CD4-positive, alpha-beta T cell treated with Interleukin-4 for 1 hour (primary cell): Measurements from ENCODE around the gene SOD3.

Experiments used
- DNase-seq, 2 donors: peaks; one replicate each; pipeline ENCODE4 v3.0.0-alpha.2; 2020 to 2022

Gene SOD3

DNA sequence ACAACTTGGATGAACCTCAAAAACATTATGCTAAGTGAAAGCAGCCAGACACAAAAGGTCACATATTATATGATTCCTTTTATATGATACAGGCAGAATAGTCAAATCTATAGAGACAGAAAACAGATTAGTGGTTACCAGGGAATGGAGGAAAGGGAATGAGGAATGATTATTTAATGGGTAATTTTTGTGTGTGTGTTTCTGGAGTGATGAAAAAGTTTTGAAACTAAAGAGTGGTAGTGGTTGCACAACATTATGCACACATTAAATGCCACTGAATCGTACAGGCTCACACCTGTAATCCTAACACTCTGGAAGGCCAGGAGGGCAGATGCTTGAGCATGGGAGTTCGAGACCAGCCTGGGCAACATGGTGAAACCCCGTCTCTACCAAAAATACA, 19.6 kb upstream of the SOD3 start:
- DNase-seq = no peak

DNA sequence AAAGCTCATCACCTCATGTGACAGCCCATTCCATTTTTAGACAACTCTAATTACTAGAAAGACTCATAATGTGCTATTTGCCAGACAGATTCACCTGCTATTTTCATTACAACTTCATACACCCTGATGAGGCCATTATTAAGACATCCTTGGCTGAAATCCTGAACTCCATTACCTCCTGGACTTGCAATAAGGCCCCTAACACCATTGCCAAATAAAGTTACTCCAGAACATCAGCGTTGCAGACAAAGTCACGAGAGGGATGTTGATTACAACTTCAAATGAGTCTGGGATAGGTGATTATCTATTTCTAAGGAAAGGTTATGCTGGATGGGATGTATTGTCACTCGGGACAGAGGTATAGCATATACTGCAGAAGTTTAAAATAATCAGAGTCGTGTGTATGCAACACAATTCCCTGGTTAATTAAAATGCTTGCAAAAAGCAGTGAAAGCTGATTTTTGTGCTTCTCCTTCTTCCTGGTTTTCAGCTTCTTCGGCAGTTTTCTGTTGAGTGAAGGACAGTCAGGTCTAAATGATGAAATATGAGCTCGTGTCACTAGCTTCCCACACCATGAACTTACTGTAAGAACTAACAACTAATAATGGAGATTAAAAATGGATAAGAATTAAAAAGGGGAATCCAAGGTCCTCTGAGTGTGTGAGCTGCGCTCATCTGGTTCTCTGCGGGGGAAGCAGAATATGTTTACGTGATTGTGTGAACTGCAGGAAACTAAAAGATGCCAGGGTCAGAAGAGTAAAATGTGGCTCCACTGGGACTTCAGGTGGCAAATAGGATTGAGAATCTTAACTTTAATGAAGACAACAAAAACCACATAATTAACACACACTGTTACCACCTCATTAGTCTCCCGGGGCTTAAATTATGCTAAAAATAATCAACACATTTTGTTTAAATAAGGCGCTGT, 17.6 kb upstream of the SOD3 start:
- DNase-seq = no peak

DNA sequence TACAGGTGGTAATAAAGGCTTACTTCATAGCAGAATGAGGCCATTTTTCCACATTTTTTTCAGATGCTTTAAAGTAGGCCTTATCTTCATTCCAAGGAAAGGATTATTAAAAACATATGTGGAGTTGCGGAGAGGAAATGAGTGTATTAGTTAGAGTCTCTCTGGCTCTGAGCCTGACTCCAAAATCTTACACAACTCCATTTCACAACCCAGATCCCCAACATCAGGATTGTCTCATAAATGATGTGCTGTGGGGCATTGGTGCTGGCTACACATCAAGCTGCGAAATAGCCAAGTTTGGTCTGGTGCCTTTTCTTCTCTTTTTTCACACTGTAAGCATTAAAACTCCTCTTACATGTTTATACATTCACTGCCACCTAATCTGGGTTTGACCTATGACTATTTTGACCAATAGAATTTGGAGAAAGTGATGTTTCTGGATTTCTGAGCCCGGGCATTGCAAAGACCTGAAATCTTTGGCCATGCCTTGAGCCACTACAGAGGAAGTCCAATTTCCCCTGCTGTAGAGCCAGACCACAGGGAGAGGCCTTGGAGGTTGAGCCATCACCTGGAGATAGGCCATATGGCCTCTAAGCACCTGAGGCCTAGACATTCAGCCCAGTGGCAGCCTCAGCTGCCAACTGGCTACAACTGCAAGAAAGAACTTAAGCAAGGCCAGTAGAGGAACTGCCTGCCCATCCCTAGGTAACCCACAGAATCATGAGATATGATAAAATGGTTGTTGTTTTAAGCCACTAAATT, 16.7 kb upstream of the SOD3 start:
- DNase-seq = no peak

DNA sequence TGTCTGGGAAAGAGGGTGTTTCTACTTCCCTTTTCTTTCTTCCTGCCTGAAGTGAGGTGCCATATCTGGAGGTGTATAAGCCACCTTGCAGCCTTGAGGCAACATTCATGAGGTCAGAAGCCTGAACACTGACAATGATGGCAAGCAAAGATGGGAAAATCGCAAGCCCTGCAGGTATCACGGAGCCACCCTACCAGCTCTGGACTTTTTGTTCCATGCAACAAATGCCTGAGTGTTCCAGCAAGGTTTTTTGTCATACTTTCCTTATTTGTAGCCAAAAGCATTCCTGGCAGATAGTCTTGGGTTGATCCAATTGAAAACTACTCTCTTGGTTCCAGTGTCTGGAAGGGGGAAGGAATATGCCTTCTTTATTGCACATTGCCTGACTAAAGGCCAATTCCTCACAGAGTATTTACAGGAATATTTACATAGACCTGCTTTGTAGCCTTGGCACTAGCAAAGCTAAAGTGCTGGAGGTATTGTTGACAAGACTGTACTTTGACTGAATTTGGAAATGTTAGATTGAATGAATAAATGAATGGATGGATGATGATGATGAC, 14.4 kb upstream of the SOD3 start:
- no peak for DNase-seq

DNA sequence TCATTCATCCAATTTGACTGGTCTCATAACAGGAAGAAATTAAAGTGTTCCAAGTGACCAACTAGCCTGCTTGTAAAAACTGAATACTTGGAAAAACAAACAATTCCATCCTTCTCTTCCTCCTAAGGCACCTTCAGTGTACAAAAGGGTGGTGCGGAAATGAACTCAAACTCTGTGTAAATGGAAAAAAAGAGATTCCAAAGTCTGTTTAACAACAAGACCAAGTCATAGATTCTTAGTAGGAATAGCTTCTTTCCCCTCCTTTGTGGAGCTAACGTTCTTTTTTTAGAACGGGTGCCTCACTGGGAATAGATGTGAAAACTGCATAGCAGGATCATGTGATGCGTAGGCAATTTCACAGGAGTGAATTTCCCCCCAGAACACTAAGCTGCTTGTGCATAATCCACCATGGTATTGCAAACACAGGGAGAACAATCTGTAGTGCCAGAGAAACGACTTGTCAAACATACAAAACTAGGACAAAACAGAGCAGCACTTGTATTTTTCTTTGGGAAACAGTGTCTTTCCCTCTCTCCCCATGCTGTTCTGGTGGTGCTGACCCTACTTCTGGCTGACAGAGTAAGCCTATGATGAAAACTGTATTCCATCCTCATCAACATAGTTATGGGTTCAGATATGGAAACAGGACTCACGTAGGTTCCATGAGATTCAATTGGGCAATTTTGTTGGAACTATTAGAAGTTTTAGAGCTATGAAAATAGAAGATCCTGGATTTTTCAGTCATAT, 13.2 kb upstream of the SOD3 start:
- no peak for DNase-seq

DNA sequence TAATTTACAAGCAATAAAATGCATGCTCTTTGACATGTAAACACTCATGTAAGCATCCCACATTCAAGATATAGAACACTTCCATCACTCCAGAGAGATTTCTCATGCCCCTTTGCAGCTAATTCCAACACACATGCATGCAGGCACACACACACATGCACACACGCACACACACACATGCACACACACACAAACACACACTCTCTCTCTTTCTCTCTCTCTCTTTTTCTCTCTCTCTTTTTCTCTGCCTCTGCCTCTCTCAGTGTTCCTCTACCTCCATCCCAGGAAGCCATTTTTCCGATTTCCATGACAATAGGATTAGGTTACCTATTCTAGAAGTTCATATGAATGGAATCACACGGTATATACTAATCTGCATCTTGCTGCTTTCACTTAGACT, 11.9 kb upstream of the SOD3 start:
- DNase-seq = no peak

DNA sequence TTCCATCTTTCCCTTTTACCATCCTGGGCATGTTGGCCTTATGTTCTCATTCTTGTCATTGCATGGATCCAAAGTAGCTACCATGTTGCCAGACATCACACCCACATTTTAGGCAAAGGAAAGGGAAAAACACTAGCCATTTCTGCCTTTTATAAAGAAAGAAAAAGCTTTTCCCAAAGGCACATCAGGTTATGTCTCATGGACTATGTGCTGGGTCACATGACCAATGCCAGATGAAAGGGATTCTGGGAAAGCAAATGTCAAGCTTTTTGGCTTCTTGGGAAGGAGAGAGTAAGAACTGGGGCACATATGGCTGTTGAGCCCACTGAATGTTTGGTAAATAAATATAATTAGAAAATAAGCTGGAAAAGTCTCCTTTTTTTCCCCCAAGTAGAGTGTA, 4.3 kb upstream of the SOD3 start:
- no peak for DNase-seq

DNA sequence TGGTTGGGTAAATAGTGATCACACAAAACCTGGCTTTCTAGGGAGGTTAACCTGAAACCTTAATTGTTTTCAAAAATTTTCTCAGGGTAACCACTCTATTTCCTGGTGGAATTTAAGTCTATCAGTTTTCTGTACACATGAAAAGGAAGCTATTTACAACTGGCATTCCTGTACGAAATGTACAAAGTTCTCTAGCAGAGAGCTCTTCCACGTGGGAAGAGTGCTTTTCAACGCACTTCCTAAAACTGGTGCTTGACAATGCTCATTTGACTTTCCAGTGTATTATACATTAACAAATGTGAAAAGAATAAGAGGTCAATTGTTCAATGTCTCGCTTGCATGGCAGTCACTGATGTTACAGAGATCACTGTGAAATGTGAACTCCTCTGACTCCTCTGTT, 2.8 kb upstream of the SOD3 start:
- no peak for DNase-seq

DNA sequence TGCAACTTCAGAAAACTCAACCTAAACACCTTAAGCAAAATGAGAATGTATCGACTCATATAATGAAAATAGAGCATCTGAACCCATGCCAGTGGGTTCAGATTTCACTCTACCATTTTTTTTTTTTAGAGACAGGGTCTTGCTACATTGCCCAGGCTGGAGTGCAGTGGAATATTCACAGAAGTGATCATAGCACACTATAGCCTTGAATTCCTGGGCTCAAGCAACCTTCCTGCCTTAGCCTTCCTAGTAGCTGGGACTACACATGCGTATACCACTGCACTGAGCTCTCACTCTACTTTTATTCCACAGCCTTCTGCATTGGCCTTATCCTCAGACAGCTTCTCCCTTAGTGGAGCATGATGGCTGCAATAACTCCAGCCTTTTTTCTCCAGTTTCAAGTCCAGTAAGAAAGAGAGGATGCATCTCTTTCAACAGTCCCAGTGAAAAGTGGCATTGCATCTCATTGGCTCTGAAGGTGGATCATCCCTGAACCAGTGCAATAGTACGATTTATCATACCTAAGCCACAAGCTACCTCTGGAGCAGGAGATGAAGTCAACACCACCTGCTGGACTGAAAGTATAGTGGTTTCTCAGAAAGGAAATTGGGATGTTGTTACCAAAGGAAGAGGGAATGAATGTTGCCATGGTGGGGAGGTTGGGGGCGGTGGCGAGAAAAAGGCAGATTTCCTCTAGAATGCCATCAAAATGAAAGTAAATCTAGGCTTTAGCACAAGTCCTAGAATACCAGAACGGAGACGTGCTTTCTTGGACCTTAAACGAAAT, 2.0 kb upstream of the SOD3 start:
- no peak for DNase-seq

DNA sequence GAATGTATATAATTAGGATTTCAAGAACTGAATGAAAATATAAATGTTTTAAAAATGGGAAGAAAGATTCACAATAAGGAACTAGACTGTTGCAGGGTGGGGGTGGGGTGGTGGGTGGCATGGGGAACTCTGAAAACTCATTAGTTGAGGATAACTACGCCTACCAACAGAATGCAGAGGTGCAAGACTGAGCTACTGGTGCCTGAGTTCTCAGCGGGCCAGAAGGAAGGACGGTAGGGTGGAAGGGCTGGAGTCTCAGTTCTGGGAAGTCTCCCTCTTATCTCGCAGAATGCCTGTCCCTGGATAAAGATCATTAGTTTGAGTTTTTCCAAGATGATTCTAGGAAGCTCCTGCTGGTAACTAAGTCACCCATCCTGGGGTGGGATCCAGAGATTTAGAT, 1.3 kb upstream of the SOD3 start:
- no peak for DNase-seq

DNA sequence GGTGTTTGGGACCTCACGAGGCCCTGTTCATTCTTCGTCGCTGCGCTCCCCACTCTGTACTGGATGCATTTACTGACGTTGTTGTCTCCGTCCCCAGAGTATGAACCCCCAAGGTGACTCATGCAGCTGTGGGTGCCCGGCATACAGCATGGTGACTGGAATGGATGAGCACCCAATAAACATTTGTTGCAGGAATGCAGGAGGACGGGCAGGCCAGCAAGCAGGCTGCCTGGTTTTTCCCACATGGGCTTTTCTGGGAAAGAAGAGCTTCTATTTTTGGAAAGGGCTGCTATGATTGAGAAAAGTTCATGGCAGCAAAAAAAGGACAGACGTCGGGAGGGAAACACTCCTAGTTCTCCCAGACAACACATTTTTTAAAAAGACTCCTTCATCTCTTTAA, 893 bp upstream of the SOD3 start:
- no peak for DNase-seq

DNA sequence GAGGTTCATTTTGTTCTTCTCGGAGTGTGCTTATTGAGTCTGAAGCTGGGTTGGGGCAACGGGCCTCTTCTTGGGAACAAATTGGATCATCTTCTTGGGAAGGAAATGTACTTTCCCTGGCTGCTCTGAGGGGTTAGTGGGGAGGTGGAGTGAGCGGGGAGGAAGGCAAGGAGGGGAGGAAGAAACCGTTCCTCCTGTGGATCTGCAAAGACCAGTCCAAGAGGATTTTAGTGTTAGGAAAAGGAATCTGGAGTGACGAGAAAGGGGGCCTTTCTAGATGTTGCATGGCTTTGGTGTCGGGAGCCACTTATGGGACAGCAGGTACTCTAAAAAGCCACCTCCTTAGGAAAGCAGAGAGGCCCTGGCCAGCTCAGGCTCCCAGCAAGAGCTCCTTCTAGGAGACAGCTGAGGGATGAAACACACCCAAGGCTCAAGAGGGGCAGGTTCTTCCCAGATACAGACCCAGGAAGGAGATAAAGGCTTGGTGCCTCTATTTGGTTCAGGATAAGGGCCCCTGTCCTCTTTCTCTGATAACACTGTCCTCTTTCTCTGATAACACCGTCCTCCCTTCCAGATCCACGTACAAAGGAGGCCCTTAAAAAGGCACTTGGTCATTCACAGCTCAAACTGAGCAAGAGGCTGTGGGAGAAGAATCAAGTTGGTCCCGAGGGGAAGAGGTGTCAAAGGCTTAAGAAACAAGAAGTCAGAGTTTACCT, 451 bp downstream of the SOD3 start:
- no peak for DNase-seq

DNA sequence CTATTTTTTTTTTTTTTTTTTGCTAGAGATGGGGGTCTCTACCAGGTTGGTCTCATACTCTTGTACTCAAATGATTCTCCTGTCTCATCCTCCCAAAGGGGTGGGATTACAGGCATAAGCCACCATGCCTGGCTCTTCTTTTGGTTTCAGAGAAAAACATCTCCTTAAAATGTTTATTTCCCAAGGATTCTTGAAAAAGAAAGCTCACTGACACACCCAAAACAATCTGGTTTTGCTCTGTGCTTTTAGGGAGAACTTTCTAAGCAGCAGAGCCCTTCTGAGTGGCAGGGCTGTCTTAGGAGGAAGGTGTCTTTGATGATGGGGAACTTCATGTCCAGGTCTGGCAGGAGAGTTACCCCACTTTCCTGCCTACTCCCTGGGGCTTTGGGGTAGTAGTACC, 1.2 kb downstream of the SOD3 start:
- DNase-seq = no peak

DNA sequence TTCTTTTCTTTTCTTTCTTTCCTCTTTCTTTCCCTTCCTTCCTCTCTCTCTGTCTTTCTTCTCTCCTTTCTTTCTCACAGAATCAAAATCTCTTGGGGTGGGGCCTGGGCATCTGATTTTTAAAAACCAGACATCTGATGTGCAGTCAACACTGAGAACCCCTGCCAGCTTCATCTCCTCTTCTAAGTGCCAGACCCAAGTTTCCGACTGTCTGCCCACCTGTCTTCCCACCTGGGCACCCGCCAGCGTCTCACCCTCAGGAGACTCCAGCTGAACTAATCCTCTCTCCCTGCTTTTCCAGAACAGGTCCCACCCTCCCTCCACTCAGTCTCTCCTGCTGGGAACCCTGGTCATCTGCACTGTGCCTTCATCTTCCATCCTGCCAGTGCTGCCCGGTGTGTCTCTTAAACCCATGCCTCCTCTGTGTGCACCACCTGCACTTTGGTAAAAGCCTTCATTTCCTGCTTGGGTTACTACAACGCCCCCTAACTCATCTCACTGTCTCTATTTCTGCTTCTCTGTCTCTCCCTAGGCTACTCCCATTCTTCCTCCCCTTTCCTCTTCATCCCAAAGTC, 2.8 kb downstream of the SOD3 start:
- no peak for DNase-seq

DNA sequence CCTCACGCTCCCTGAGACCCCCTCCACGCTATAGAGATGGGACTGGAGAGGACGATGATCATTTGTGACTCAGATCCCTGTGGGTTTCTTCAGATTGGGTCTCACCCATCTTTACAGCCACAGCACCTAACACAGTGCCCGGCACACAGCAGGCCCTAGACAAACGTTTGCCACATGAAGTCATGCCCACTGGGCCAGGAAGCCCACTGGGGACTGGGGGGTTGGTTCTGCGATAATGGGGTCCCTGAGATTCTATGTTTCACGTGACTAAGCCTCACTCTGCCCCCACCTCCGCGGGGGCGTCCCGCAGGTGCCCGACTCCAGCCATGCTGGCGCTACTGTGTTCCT, 3.8 kb downstream of the SOD3 start:
- DNase-seq = no peak

DNA sequence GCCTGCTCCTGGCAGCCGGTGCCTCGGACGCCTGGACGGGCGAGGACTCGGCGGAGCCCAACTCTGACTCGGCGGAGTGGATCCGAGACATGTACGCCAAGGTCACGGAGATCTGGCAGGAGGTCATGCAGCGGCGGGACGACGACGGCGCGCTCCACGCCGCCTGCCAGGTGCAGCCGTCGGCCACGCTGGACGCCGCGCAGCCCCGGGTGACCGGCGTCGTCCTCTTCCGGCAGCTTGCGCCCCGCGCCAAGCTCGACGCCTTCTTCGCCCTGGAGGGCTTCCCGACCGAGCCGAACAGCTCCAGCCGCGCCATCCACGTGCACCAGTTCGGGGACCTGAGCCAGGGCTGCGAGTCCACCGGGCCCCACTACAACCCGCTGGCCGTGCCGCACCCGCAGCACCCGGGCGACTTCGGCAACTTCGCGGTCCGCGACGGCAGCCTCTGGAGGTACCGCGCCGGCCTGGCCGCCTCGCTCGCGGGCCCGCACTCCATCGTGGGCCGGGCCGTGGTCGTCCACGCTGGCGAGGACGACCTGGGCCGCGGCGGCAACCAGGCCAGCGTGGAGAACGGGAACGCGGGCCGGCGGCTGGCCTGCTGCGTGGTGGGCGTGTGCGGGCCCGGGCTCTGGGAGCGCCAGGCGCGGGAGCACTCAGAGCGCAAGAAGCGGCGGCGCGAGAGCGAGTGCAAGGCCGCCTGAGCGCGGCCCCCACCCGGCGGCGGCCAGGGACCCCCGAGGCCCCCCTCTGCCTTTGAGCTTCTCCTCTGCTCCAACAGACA, 4.4 kb downstream of the SOD3 start:
- no peak for DNase-seq

DNA sequence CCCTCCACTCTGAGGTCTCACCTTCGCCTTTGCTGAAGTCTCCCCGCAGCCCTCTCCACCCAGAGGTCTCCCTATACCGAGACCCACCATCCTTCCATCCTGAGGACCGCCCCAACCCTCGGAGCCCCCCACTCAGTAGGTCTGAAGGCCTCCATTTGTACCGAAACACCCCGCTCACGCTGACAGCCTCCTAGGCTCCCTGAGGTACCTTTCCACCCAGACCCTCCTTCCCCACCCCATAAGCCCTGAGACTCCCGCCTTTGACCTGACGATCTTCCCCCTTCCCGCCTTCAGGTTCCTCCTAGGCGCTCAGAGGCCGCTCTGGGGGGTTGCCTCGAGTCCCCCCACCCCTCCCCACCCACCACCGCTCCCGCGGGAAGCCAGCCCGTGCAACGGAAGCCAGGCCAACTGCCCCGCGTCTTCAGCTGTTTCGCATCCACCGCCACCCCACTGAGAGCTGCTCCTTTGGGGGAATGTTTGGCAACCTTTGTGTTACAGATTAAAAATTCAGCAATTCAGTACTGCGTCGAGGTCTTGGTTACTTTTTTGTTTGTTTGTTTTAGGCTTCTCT, 5.0 kb downstream of the SOD3 start:
- DNase-seq = no peak

DNA sequence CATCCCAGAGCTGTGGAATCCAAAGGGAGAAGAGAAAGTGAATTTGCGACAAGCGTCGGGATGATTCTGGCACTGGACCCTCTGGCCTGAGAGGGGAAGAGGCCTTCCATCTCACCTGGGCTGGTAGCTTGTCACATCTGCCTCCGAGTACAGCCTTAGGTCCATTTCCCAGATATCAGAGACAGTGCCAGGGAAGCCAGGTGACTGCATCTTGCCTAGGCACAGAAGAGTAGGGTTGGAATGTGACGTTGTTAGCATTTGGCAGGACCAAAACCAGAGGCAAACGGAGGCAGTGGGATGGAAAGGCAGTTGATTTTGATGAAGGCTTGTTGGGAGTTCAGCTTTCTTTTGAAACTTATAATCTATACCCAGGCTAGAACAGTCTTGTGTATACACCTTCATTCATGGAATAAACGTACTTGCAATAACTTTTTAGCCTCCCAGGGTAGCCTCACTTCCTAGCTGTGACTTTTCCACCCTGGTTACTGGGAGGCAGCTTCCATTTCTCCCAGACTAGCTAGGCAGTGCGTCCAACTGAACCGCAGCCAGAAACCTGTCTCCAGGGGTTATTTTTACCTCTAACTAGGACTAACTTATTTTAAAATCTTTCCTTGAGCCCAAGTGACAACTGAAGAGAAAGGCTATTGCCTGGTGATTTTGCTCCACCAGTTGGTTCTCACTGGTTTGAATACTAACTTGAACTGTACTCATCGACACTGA, 5.9 kb downstream of the SOD3 start:
- no peak for DNase-seq

DNA sequence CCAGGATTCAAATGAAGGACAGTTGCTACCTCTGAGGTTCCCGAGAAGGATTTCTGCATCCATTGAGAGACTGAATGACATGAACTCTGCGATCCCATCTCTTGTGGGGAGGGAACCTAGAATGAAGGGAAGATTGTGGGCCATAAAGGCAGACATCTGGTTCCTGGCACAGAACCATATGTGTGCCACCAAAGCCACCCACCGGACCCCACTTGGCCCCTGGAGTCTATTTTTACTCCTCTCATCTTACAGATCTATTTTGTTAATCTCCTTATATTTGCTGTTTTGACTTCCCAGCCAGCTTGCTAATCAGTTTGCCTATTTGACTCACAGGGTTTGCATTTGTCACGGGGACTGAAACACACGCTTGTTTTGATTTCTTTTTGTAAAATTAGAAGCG, 7.3 kb downstream of the SOD3 start:
- DNase-seq = no peak

DNA sequence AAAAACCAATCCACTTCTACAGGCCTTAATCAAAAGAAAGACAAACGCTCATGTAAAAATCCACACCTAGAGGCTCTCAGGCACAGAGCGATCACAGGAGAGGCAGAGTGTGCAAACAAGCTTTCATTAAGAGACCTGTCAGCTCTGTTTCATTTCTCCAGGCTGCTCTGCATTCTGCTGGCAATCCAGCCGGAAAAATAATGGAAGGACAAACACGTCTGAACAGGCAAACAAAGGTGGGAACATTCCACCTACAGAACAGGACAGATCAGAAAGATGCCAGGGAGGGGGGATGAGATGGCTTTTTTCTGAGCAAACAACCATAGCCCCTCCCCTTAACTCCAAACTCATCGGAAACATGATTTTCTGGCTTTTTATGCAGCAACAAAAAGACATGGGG, 9.7 kb downstream of the SOD3 start:
- DNase-seq = no peak
